K562 (cell line): ENCODE results near the gene NUP153. TPM values are rescaled to one million over a fixed set of nuclear protein-coding genes. Genes with fewer than 3 reads are reported as not detected.

Source experiments
- ARID3A ChIP-seq: IDR thresholded peaks from 2 replicates; pipeline ENCODE4 v1.6.1; 2012; ENCODE audit warnings: low read depth, low read length, improper control_type of control experiment, borderline replicate concordance
- CREBBP ChIP-seq: IDR thresholded peaks from one replicate; pipeline ENCODE4 v1.6.1; 2012; ENCODE audit warnings: low read depth, mild to moderate bottlenecking, control low read depth, inconsistent platforms, low read length
- CUX1 ChIP-seq: fragments of 200-800 bp; sonication (Bioruptor generic); IDR thresholded peaks from 2 replicates; pipeline ENCODE4 v1.6.1; 2016; ENCODE audit warnings: missing genetic modification characterization, missing compliant biosample characterization
- ETS1 ChIP-seq: conservative IDR thresholded peaks from 2 replicates; pipeline ENCODE4 v1.6.1; 2011; ENCODE audit warnings: low read depth, mild to moderate bottlenecking, low read length; ENCODE audit not compliant: control insufficient read depth
- GABPB1 ChIP-seq: sonication (generic); formaldehyde crosslinking; IDR thresholded peaks from 2 replicates; pipeline ENCODE4 v1.8.0; 2022; ENCODE audit warnings: mild to moderate bottlenecking, missing genetic modification reagents
- KLF1 ChIP-seq: fragments of 450-650 bp; IDR thresholded peaks from 2 replicates; pipeline ENCODE4 v1.6.1; 2016; ENCODE audit warnings: missing genetic modification characterization, missing compliant biosample characterization
- LARP7 ChIP-seq: fragments of 450-650 bp; IDR thresholded peaks from 2 replicates; pipeline ENCODE4 v1.6.1; 2016
- MBD2 ChIP-seq: sonication (generic); IDR thresholded peaks from 2 replicates; pipeline ENCODE4 v1.6.1; 2016; ENCODE audit warnings: low read depth, borderline replicate concordance
- MTA1 ChIP-seq: fragments of 450-650 bp; IDR thresholded peaks from 2 replicates; pipeline ENCODE4 v1.6.1; 2017; ENCODE audit warnings: borderline replicate concordance
- PHB2 ChIP-seq: fragments of 450-650 bp; IDR thresholded peaks from 2 replicates; pipeline ENCODE4 v1.6.1; 2017; ENCODE audit warnings: low read depth
- PHTF2 ChIP-seq: fragments of 250-450 bp; sonication (Bioruptor Pico); IDR thresholded peaks from 2 replicates; pipeline ENCODE4 v1.5.0; 2021; ENCODE audit warnings: mild to moderate bottlenecking
- RBM14 ChIP-seq: fragments of 200-400 bp; formaldehyde crosslinking; IDR thresholded peaks from 2 replicates; pipeline ENCODE4 v1.6.1; 2018; ENCODE audit warnings: low read depth, mild to moderate bottlenecking, low read length, moderate library complexity, borderline replicate concordance; ENCODE audit not compliant: insufficient read depth
- SIN3B ChIP-seq: fragments of 450-650 bp; IDR thresholded peaks from 2 replicates; pipeline ENCODE4 v1.6.1; 2017; ENCODE audit warnings: low read depth, mild to moderate bottlenecking, moderate library complexity
- TAF1 ChIP-seq: IDR thresholded peaks from 2 replicates; pipeline ENCODE4 v1.6.1; 2011; ENCODE audit warnings: mild to moderate bottlenecking, low read length, moderate library complexity; ENCODE audit not compliant: insufficient read depth, control insufficient read depth, severe bottlenecking; ENCODE audit errors: extremely low read depth
- THAP7 ChIP-seq: fragments of 250-450 bp; sonication (Bioruptor Pico); IDR thresholded peaks from 2 replicates; pipeline ENCODE4 v1.5.0; 2021
- ZFPM2 ChIP-seq: fragments of 250-450 bp; sonication (Bioruptor Pico); IDR thresholded peaks from 2 replicates; pipeline ENCODE4 v1.5.1; 2022; ENCODE audit warnings: mild to moderate bottlenecking
- ZNF445 ChIP-seq: fragments of 250-450 bp; sonication (Bioruptor Pico); IDR thresholded peaks from 2 replicates; pipeline ENCODE4 v1.4.0; 2020; ENCODE audit warnings: low read depth, mild to moderate bottlenecking, moderate library complexity
- ZNF778 ChIP-seq: fragments of 450-650 bp; formaldehyde crosslinking; IDR thresholded peaks from 2 replicates; pipeline ENCODE4 v1.4.0; 2020; ENCODE audit warnings: mild to moderate bottlenecking, moderate library complexity
- polyA plus RNA-seq, 8 experiments: library from polyadenylated mRNA; depleted of rRNA in 4 of 8; stranded (reverse) in 5 of 8; unstranded in 3 of 8; fragments of >200 nt; fragmentation: Nextera tagmentation in 2 of 8; fragmentation: Illumina TruSeq in 1 of 8; extraction: Ambion mirVana in 2 of 8; extraction: Trizol in 1 of 8; gene quantifications; 2 replicates each; pipeline versions ENCODE4 v1.2.1 to v1.2.3, GENCODE V29; 2011 to 2014; ENCODE audit warnings: inconsistent platforms in 1 of 8, missing spikeins in 1 of 8
- total RNA-seq, 7 experiments: library from RNA; depleted of rRNA in 6 of 7; stranded (reverse); fragments of >200 nt in 6 of 7; fragmentation: Illumina TruSeq in 2 of 7; extraction: Trizol in 2 of 7; gene quantifications; 2 replicates each; pipeline versions ENCODE4 v1.2.1 to v1.2.3, GENCODE V29; 2011 to 2021; ENCODE audit warnings: low replicate concordance in 1 of 7

The NUP153 gene
- total and polyA plus RNA-seq, 9 of the 15 experiments (the other 6 are each of a cell fraction or from before 2014, with no cell fraction given): 21.9 to 110 (median 84.8) TPM

GRCh38 chr6:17705778-17706579 is 746 bp downstream of the NUP153 start (continued):
- TF ChIP-seq CUX1 (CRISPR knock-in tag) (0 out of 2 replicates have a peak, but pooled peaks have one; percentile 48), KLF1 (no peak), PHTF2 (no peak), ZNF445 (no peak), PHB2 (no peak), ZFPM2 (CRISPR knock-in tag) (no peak), MBD2 (no peak), ETS1 (peak; percentile 85), THAP7 (no peak), ZNF778 (CRISPR knock-in tag) (no peak), TAF1 (peak; percentile 39), GABPB1 (CRISPR knock-in tag) (peak; percentile 63; the same call in 1 of the 2 replicates), RBM14 (peak; percentile 89; the same call in 1 of the 2 replicates), SIN3B (peak; percentile 31; the same call in 1 of the 2 replicates), ARID3A (peak; percentile 4; the same call in 1 of the 2 replicates), LARP7 (peak; percentile 10; the same call in 1 of the 2 replicates), MTA1 (peak; percentile 58; the same call in 1 of the 2 replicates), CREBBP (no peak)
